Measurements from ENCODE around the gene ACACA.

Gene ACACA

DNA sequence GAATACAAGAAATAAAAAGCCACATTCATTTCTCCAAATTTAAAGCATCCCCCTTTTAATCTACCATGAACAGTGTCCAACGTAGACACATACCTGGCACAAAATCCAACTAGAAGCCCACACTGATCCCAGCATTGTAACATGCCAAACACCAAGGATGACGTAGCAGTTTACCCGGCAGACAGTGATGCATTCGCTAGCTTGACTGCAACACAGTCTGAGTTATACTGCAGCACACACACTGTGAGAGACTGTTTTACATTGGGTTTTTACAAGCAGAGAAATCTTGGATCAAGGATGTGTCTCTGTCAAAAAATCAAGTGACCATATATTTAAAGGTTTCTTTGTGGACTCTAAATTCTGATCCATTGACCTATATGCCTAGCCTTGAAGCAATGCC is 105.3 kb downstream of the ACACA start:
- Histone ChIP-seq H3K36me3 (ENCODE audit: control insufficient read depth, low read length) (peaks cover 24% of the 10 kb centered on the region), H3K27ac (ENCODE audit: low read depth, low read length) (no peak overlapping the region), H3K4me3 (ENCODE audit: low read length) (no peak overlapping the region), H4K20me1 (ENCODE audit: control insufficient read depth, insufficient read depth, low read depth, low read length) (0 out of 2 replicates have a peak, but pooled peaks cover 6% of the 10 kb centered on the region), H3K4me2 (ENCODE audit: low read length) (no peak overlapping the region), H3F3A (ENCODE audit: control insufficient read depth, insufficient read depth) (no peaks in the 10 kb centered on the region), H3K9me3 (ENCODE audit: control insufficient read depth, insufficient read depth, low read length) (no peaks in the 10 kb centered on the region), H3K4me1 (ENCODE audit: control insufficient read depth, low read length) (no peaks in the 10 kb centered on the region; the same call in 1 of the 2 replicates), H3K79me2 (ENCODE audit: control insufficient read depth, low read length) (peaks cover 37% of the 10 kb centered on the region), H3K9me2 (replicated peaks; ENCODE audit: control insufficient read depth, low read length) (no peaks in the 10 kb centered on the region), H3K27me3 (ENCODE audit: control insufficient read depth, low read length) (no peaks in the 10 kb centered on the region)
- TF ChIP-seq, protein P1, sequence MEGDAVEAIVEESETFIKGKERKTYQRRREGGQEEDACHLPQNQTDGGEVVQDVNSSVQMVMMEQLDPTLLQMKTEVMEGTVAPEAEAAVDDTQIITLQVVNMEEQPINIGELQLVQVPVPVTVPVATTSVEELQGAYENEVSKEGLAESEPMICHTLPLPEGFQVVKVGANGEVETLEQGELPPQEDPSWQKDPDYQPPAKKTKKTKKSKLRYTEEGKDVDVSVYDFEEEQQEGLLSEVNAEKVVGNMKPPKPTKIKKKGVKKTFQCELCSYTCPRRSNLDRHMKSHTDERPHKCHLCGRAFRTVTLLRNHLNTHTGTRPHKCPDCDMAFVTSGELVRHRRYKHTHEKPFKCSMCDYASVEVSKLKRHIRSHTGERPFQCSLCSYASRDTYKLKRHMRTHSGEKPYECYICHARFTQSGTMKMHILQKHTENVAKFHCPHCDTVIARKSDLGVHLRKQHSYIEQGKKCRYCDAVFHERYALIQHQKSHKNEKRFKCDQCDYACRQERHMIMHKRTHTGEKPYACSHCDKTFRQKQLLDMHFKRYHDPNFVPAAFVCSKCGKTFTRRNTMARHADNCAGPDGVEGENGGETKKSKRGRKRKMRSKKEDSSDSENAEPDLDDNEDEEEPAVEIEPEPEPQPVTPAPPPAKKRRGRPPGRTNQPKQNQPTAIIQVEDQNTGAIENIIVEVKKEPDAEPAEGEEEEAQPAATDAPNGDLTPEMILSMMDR (IDR thresholded peaks at IDR 0.05; ENCODE audit: low read depth, low read length, poor library complexity, severe bottlenecking): no peak
- TF ChIP-seq EZH2phosphoT487 (IDR thresholded peaks at IDR 0.05; ENCODE audit: borderline replicate concordance, low read length): no peak

DNA sequence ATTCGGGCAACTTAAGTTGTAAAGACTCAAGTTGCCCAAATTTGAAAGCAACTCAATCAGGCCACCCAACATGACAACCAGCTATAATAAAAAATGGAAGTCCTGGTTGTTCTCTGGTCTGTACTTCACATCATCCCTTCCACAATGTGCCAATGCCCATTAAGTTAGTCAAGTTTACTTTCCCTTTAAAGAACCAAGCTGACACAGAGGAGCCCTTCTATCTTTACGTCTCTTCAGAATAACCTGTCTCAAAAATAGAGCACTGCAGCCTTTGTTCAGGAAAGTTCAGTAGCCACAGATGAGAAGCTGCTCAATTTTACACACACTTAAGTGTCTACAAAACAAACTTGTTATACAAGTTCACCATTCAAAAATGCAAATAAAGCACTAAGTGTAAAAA is 106.0 kb downstream of the ACACA start:
- H3F3A ChIP-seq (ENCODE audit: control insufficient read depth, insufficient read depth): no peaks in the 10 kb centered on the region
- 0 out of 2 replicates have a peak, but pooled peaks cover 6% of the 10 kb centered on the region for H4K20me1 ChIP-seq (ENCODE audit: control insufficient read depth, insufficient read depth, low read depth, low read length)
- H3K27me3 ChIP-seq (ENCODE audit: control insufficient read depth, low read length): no peaks in the 10 kb centered on the region
- H3K9me3 ChIP-seq (ENCODE audit: control insufficient read depth, insufficient read depth, low read length): no peaks in the 10 kb centered on the region
- H3K9me2 ChIP-seq (replicated peaks; ENCODE audit: control insufficient read depth, low read length): no peaks in the 10 kb centered on the region
- no peak overlapping the region for H3K4me3 ChIP-seq (ENCODE audit: low read length)
- H3K4me2 ChIP-seq (ENCODE audit: low read length): no peak overlapping the region
- H3K79me2 ChIP-seq (ENCODE audit: control insufficient read depth, low read length): peaks cover 37% of the 10 kb centered on the region
- H3K27ac ChIP-seq (ENCODE audit: low read depth, low read length): no peak overlapping the region
- no peak for TF ChIP-seq EZH2phosphoT487 (IDR thresholded peaks at IDR 0.05; ENCODE audit: borderline replicate concordance, low read length)
- TF ChIP-seq, protein P1 (IDR thresholded peaks at IDR 0.05; ENCODE audit: low read depth, low read length, poor library complexity, severe bottlenecking): no peak
- H3K36me3 ChIP-seq (ENCODE audit: control insufficient read depth, low read length): peaks cover 24% of the 10 kb centered on the region
- no peaks in the 10 kb centered on the region; the same call in 1 of the 2 replicates for H3K4me1 ChIP-seq (ENCODE audit: control insufficient read depth, low read length)

DNA sequence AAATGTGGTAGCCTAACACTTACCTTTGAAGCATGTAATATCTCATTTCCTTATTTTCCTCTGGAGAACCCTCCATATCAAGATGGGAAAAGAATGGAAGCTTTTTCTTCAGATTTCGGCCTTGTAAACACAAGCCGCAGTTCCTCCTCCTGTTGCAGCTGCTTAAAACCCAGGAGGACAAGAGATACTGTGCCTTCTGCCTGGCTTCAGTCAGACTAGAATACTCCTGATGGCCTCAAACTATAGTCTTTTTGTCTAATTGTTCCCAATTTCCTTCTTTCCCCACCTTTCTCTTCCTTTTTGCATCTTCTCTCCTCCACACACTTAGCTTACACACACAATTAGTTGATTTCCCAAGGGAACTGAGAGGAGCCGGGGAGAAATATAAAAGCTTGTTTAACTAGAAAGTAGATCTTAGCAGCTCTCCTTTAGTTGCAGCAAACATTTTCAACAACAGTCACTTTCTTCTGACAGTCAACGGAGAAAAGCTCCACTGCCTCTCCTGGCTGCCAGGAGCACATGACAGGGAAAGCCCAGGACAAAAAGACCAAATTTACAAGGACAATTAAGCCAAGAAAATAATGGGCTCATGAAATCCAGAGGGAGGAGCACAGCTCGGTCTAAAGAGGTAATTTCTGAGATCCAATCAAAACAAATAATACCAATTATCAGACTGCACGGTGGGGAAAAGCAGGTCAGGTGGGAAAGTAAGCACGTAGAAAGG is 107.2 kb downstream of the ACACA start:
- no peaks in the 10 kb centered on the region for H3K9me2 ChIP-seq (replicated peaks; ENCODE audit: control insufficient read depth, low read length)
- H3F3A ChIP-seq (ENCODE audit: control insufficient read depth, insufficient read depth): no peaks in the 10 kb centered on the region; the same call in 1 of the 2 replicates
- H3K79me2 ChIP-seq (ENCODE audit: control insufficient read depth, low read length): peaks cover 46% of the 10 kb centered on the region
- peaks cover 18% of the 10 kb centered on the region for H3K36me3 ChIP-seq (ENCODE audit: control insufficient read depth, low read length)
- no peak overlapping the region for H3K27ac ChIP-seq (ENCODE audit: low read depth, low read length)
- H3K27me3 ChIP-seq (ENCODE audit: control insufficient read depth, low read length): no peaks in the 10 kb centered on the region
- TF ChIP-seq, protein P1 (IDR thresholded peaks at IDR 0.05; ENCODE audit: low read depth, low read length, poor library complexity, severe bottlenecking): no peak
- TF ChIP-seq EZH2phosphoT487 (IDR thresholded peaks at IDR 0.05; ENCODE audit: borderline replicate concordance, low read length): no peak
- H3K9me3 ChIP-seq (ENCODE audit: control insufficient read depth, insufficient read depth, low read length): no peaks in the 10 kb centered on the region
- H4K20me1 ChIP-seq (ENCODE audit: control insufficient read depth, insufficient read depth, low read depth, low read length): 0 out of 2 replicates have a peak, but pooled peaks cover 3% of the 10 kb centered on the region
- no peak overlapping the region for H3K4me2 ChIP-seq (ENCODE audit: low read length)
- no peak overlapping the region for H3K4me3 ChIP-seq (ENCODE audit: low read length)
- H3K4me1 ChIP-seq (ENCODE audit: control insufficient read depth, low read length): peaks cover 5% of the 10 kb centered on the region; the same call in 1 of the 2 replicates

Measured in DOHH2 (cell line).